DOHH2 (cell line): ENCODE data around the gene PCBP3.

Experiments used
- CTCF ChIP-seq: fragments of 200-600 bp; sonication (generic); IDR thresholded peaks from one replicate; pipeline ENCODE4 v1.5.1; 2014; ENCODE audit warnings: antibody characterized with exemption, mild to moderate bottlenecking, low read depth, low read length; ENCODE audit not compliant: poor library complexity, severe bottlenecking
- EZH2phosphoT487 ChIP-seq: fragments of 200-600 bp; sonication (generic); IDR thresholded peaks from 2 replicates; pipeline ENCODE4 v1.6.1; 2017; ENCODE audit warnings: borderline replicate concordance, mild to moderate bottlenecking, antibody characterized with exemption, low read length, moderate library complexity, mixed read lengths

- TF ChIP-seq CTCF (no peak), EZH2phosphoT487 (no peak)
Observed at GRCh38 chr21:45756029-45756428, 112.5 kb downstream of the PCBP3 start.
